HG03460 (cell line): ENCODE measurements around the gene FAM193A.
"Not testable (repeated sequence)": the region's sequence is repeated elsewhere in the genome, so short reads cannot be mapped to it uniquely, and the experiment has no call there.

ENCODE experiments used
- ATAC-seq: cut with Tn5 transposase; IDR thresholded peaks from one replicate; pipeline ENCODE4 v1.9.1; 2021; ENCODE audit not compliant: unreplicated experiment

Gene FAM193A

DNA sequence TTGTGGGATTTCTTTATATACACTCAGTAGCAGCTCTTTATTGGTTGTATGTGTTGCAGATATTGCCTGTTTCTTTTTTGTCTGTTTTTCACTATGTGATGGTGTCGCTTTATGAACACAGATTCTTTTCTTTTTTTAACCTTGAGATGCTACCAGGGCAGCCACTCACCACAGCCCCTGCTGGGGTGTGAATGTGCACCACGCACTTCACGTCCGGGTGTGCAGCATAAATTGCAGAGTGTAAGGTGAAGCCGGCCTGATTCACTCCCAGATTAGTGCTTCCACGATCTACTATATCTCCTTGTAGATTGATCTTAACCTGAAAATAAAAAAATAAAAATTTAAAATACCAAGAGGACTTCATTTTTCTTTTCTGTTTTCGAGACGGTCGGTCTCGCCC is 71.4 kb downstream of the FAM193A start:
- no peak for ATAC-seq

DNA sequence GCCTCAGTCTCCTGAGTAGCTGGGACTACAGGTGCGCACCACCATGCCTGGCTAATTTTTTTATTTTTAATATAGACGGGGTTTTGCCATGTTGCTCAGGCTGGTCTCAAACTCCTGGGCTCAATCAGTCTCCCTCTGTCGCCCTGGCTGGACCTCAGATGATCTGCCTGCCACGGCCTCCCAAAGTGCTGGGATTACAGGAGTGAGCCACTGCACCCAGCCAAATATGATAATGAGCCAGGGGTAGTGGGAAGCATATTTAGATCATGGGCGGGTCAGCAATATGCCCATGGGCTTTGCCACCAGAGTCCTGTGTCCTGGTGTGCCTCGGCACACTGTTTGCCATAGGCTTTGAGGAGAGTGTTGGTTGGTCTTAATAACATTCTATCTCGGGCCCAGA is 71.8 kb downstream of the FAM193A start:
- no peak for ATAC-seq

DNA sequence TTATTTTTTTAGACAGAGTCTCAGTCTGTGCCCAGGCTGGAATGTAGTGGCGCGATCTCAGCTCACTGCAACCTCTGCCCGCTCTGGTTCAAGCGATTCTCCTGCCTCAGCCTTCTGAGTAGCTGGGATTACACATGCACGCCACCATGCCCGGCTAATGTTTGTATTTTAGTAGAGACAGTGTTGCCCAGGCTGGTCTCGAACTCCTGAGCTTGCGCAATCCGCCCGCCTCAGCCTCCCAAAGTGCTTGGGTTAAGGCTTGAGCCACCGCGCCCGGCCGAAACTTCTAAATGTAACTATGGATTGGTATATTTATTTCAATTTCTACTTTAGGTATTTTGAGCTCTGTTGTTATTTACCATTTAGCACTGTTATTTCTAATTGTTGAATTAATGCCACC is 79.4 kb downstream of the FAM193A start:
- ATAC-seq = no peak

- ATAC-seq = no peak
These were observed 81.5 kb downstream of the FAM193A start for GRCh38 chr4:2617955-2618354.

- ATAC-seq = not testable (repeated sequence)
These were observed 82.3 kb downstream of the FAM193A start for GRCh38 chr4:2618729-2619128.

DNA sequence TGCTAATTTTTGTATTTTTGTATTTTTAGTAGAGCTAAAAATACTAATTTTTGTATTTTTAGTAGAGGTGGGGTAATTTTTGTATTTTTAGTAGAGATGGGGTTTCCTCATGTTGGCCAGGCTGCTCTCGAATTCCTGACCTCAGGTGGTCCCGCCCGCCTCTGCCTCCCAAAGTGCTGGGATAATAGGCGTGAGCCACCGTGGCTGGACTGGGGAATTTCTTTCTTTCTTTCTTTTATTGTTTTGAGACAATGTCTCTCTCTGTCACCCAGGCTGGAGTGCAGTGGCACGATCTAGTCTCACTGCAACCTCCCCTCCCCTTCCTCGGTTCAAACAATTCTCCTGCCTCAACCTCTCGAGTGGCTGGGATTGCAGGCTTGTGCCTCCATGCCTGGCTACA is 83.0 kb downstream of the FAM193A start:
- no peak for ATAC-seq

GRCh38 chr4:2621419-2621818 is 85.0 kb downstream of the FAM193A start:
- ATAC-seq = no peak

GRCh38 chr4:2623442-2623841 is 87.0 kb downstream of the FAM193A start:
- ATAC-seq = no peak

GRCh38 chr4:2624782-2625530 is 88.5 kb downstream of the FAM193A start:
- ATAC-seq = no peak

DNA sequence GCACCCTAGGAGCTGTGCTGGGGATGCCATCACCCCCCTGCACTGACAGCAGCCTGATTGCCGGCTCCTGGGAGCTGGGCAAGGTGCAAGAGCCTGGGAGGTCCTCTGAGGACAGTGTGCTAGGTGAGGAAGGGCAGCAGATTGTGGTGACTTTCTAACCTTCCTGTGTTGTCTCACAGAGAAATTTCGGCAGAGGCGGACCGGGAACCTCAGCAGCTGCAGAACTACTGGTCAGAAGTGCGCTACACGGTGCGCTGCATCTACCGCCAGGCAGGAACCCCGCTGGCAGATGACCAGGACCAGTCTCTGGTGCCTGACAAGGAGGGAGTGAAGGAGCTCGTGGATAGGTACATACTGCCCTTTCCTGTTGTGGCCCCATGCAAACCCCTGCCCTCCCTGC is 89.8 kb downstream of the FAM193A start:
- ATAC-seq = no peak

DNA sequence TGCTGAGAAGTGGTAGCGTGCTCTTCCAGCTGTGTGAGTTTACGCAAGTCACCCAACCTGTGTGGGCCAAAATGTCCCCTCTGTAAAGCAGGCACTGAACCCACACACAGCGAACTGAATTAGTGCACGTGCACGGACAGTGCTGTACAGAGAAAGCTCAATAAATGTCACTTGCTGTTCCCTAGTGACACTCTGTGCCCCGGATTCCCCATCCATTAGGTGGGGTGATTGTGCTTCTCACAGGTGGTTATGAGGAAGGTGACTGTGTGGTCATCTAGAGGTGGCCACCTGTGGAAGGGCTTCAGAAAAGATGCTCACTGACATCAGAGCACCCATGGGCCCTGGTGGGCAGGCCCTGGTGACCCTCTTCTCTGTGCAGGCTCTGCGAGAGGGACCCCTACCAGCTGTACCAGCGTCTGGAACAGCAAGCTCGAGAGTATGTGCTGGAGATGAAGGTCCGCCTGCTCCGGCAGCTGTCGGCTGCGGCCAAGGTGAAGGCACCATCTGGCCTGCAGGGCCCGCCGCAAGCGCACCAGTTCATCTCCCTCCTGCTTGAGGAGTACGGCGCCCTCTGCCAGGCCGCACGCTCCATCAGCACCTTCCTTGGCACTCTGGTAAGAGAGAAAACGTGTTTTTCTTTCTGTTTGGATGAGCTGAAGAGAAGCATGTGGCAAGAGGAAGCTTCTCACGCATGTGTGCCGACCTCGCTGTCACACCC is 94.3 kb downstream of the FAM193A start:
- no peak for ATAC-seq

DNA sequence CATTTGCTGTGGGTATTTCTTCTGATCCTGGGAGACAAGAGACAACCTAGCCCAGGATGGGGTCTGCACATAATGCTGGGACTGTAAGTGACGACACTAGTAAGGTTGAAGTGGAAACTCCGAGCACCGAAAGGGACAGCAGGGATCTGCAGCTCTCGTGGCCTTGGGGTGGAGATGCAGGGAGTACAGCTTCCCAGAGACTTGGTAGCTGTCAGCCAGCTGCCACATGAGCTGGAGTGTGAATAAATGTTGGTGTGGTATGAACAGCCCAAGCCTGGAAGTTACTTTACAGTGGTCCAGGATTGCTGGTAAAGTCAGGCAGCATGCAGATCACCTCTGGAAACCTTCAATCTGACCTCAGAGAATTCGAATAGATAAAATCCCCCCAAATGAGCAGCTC is 97.6 kb downstream of the FAM193A start:
- no peak for ATAC-seq

GRCh38 chr4:2636331-2636730 is 99.9 kb downstream of the FAM193A start:
- no peak for ATAC-seq

- ATAC-seq = not testable (repeated sequence)
These were observed 100.5 kb downstream of the FAM193A start for GRCh38 chr4:2636994-2637393.

DNA sequence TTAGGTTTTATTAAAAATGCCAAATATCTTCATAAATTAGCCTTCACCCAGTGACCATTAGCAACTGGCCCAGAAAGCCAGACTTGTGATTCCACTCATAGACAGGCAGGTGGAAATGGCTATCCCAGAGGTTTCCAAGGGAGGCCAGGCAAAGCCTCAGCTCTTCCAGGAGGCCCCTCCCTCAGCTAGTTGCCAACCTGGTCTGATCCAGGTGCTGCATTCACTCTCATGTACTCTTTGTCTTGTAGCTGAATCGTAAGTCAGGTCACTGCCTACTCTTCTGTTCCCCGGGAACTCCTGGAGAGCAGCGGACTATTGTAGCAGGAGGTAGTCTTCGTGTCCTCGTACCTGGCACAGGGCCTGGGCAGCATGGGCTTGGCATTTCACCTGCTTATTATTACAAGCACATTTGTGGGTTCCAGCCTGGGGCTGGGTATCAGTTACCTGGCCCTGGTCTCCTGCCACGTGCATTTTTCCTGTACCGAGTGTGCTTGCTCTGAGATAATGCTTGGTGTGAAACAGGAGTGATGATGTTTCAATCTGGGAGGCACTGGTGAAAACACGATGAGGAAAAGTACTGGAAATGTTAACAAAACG is 101.6 kb downstream of the FAM193A start:
- no peak for ATAC-seq

- ATAC-seq = no peak
These were observed 102.3 kb downstream of the FAM193A start for GRCh38 chr4:2638730-2639129.

DNA sequence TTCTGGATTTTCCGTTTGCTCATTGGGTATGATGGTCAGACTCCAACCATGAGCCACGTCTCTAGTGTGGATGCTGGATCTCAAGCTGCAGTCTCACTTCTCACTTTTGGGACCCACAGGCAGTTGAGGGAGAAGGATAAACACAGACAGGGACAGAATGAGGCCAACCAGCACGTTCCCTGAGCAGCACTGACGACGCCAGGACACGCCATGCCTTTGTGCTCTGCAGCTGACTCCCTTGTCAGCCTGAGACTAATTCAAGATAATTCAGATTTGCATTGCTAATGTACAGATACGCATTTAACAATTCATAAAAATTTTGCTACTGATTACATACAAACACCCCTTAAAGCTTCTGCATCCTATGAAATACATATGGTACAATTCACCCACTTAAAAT is 106.5 kb downstream of the FAM193A start:
- no peak for ATAC-seq

GRCh38 chr4:2643555-2643954 is 107.1 kb downstream of the FAM193A start:
- no peak for ATAC-seq

- no peak for ATAC-seq
These were observed 110.1 kb downstream of the FAM193A start for GRCh38 chr4:2646396-2647149.

DNA sequence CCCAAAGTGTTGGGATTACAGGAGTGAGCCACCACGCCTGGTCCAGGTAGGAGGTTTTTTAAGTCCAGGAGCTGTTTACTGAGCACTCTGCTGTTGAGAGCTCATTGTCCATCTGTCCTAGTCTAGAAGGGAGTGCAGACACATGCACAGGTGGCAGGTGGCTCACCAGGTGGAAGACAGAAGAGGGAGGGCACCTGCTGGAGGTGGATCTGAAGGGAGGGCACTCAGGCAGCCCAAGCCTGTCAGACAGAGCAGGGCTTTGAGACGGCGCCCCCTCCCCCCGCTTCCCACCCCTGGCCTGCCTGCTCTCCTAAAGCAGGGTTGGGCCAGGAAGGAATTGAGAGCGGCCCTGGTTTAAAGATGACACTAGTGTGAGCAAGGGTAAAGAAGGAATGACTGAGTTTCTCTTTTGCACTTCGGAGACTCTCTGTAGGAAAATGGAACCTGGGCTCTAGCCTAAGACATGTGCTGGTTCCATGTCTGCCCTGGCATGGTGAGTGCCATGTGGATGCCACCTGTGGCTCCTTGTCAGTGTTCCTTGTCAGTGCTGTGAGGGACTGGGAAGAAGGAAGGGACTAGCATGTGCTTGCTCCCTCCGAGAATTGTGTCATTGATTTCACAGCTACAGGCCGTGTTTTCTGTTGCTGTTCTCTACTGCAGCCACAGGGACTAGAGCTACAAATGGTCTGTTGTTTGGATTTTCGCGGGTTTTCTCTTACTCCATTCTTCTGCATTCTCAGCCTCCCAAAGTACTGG is 111.1 kb downstream of the FAM193A start:
- no peak for ATAC-seq
